Stimulated activated CD4-positive, alpha-beta T cell treated with anti-CD3 and anti-CD28 coated beads, Interleukin-15, amount 100 ng/mL, for 24 hours (primary cell): ENCODE results near the gene ACVR2B.

Source experiments
- DNase-seq: peaks from one replicate; pipeline ENCODE4 v3.0.0-alpha.2; 2020

Gene ACVR2B

GRCh38 chr3:38458796-38459498, 5.3 kb downstream of the ACVR2B start:
- no peak for DNase-seq

GRCh38 chr3:38459499-38460048, 5.9 kb downstream of the ACVR2B start:
- DNase-seq = no peak

GRCh38 chr3:38460377-38461270, 6.9 kb downstream of the ACVR2B start:
- DNase-seq = no peak

GRCh38 chr3:38465588-38466154, 12.0 kb downstream of the ACVR2B start:
- DNase-seq = no peak

- no peak for DNase-seq
Measured at GRCh38 chr3:38468765-38469164, 15.1 kb downstream of the ACVR2B start.

GRCh38 chr3:38469852-38470251, 16.2 kb downstream of the ACVR2B start:
- DNase-seq = no peak

- no peak for DNase-seq
Measured at GRCh38 chr3:38471260-38471857, 17.7 kb downstream of the ACVR2B start.

GRCh38 chr3:38472342-38472741, 18.7 kb downstream of the ACVR2B start:
- no peak for DNase-seq

GRCh38 chr3:38473229-38473628, 19.5 kb downstream of the ACVR2B start:
- no peak for DNase-seq

GRCh38 chr3:38474928-38475605, 21.4 kb downstream of the ACVR2B start:
- no peak for DNase-seq

- DNase-seq = no peak
Measured at GRCh38 chr3:38475716-38476115, 22.0 kb downstream of the ACVR2B start.

- no peak for DNase-seq
Measured at GRCh38 chr3:38476157-38476756, 22.6 kb downstream of the ACVR2B start.

- no peak for DNase-seq
Measured at GRCh38 chr3:38477057-38477820, 23.5 kb downstream of the ACVR2B start.

- DNase-seq = no peak
Measured at GRCh38 chr3:38477839-38478450, 24.3 kb downstream of the ACVR2B start.

- DNase-seq = no peak
Measured at GRCh38 chr3:38478901-38479300, 25.2 kb downstream of the ACVR2B start.

- DNase-seq = peak; percentile 58
Measured at GRCh38 chr3:38479431-38480092, 25.9 kb downstream of the ACVR2B start.

- no peak for DNase-seq
Measured at GRCh38 chr3:38480093-38480445, 26.4 kb downstream of the ACVR2B start.

- no peak for DNase-seq
Measured at GRCh38 chr3:38480930-38481329, 27.2 kb downstream of the ACVR2B start.

GRCh38 chr3:38482951-38483350, 29.3 kb downstream of the ACVR2B start:
- no peak for DNase-seq

- DNase-seq = no peak
Measured at GRCh38 chr3:38487323-38487722, 33.6 kb downstream of the ACVR2B start.
